Right lobe of liver (tissue), 4 donors: ENCODE results near the gene MAP7D1.

Experiments
- POLR2A ChIP-seq: fragments of 450-650 bp; IDR thresholded peaks from one replicate; pipeline ENCODE4 v1.6.1; 2017; ENCODE audit warnings: antibody characterized with exemption, mild to moderate bottlenecking
- TF ChIP-seq, protein P1 (sequence below), 4 donors: fragments of 200-600 bp in 3 of 4; fragments of 450-650 bp in 1 of 4; IDR thresholded peaks; one replicate each; pipeline versions ENCODE4 v1.5.1 to v1.8.0; 2016 to 2022; ENCODE audit warnings: antibody characterized with exemption in 4 of 4, mild to moderate bottlenecking in 2 of 4
- donor health status: DM: no; HTN: no; CAD: no.
- donor health status: DM: no; HTN: no; CAD: no.
- donor health status: DM: no; HTN: yes; CAD: no.

DNA sequence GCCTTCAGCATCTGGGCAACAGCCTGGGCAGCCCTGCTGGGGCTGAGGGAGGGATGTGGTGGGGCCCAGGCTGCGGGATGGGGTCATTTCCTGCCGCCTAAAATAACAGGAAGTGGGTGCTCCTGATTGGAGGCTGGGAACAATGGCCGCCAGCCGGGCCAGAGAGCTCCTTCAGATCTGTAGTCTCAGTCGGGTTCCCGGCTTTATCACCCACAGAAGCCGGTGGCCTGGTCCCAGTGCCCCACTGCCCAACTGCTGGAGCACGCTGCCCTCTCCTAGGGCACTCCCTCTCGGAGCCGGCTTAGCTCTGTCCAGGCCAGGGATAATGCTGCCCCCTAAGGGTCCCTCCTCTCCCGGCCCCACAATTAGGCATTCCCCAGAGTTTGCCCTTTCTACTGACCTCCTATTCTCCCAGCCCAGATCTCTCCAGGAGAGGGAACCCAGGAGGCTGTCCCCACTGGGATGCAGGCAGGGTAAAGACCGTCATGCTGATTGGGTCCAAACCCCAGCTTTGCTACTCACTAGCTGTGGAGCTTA lies 5.1 kb downstream of the MAP7D1 start:
- TF ChIP-seq, protein P1, sequence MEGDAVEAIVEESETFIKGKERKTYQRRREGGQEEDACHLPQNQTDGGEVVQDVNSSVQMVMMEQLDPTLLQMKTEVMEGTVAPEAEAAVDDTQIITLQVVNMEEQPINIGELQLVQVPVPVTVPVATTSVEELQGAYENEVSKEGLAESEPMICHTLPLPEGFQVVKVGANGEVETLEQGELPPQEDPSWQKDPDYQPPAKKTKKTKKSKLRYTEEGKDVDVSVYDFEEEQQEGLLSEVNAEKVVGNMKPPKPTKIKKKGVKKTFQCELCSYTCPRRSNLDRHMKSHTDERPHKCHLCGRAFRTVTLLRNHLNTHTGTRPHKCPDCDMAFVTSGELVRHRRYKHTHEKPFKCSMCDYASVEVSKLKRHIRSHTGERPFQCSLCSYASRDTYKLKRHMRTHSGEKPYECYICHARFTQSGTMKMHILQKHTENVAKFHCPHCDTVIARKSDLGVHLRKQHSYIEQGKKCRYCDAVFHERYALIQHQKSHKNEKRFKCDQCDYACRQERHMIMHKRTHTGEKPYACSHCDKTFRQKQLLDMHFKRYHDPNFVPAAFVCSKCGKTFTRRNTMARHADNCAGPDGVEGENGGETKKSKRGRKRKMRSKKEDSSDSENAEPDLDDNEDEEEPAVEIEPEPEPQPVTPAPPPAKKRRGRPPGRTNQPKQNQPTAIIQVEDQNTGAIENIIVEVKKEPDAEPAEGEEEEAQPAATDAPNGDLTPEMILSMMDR (IDR thresholded peaks at IDR 0.05), result no peak
- no peak for TF ChIP-seq POLR2A
